HepG2 (cell line): ENCODE results near the gene HNRNPC. TPM values are rescaled to one million over a fixed set of nuclear protein-coding genes. Genes with fewer than 3 reads are reported as not detected.

Source experiments
- ATF1 ChIP-seq: IDR thresholded peaks from 2 replicates; pipeline ENCODE4 v1.6.1; 2016; ENCODE audit warnings: mild to moderate bottlenecking, control low read depth
- BCL6 ChIP-seq: IDR thresholded peaks from 2 replicates; pipeline ENCODE4 v1.6.1; 2016; ENCODE audit warnings: missing genetic modification reagents, missing compliant biosample characterization
- IKZF4 ChIP-seq: sonication (generic); formaldehyde crosslinking; IDR thresholded peaks from 2 replicates; pipeline ENCODE4 v1.5.1; 2020; ENCODE audit warnings: borderline replicate concordance, mild to moderate bottlenecking, low read depth, missing genetic modification reagents; ENCODE audit errors: not compliant biosample characterization
- KLF15 ChIP-seq: sonication (generic); formaldehyde crosslinking; IDR thresholded peaks from 2 replicates; pipeline ENCODE4 v1.8.1; 2023; ENCODE audit warnings: borderline replicate concordance, mild to moderate bottlenecking, inconsistent platforms, missing genetic modification reagents, mixed read lengths
- MXD3 ChIP-seq: IDR thresholded peaks from 2 replicates; pipeline ENCODE4 v1.6.1; 2016; ENCODE audit warnings: mild to moderate bottlenecking, missing biosample characterization, missing genetic modification reagents
- NFKBIZ ChIP-seq: IDR thresholded peaks from 2 replicates; pipeline ENCODE4 v1.6.1; 2018; ENCODE audit warnings: missing genetic modification reagents, missing compliant biosample characterization
- PHF5A ChIP-seq: IDR thresholded peaks from one replicate; pipeline ENCODE4 v1.6.1; 2018; ENCODE audit warnings: low read depth, missing genetic modification reagents; ENCODE audit not compliant: unreplicated experiment
- RFXANK ChIP-seq: IDR thresholded peaks from 2 replicates; pipeline ENCODE4 v1.6.1; 2016
- SP4 ChIP-seq: sonication (generic); formaldehyde crosslinking; IDR thresholded peaks from 2 replicates; pipeline ENCODE4 v1.8.1; 2023; ENCODE audit warnings: mild to moderate bottlenecking, missing genetic modification reagents
- TFE3 ChIP-seq: IDR thresholded peaks from 2 replicates; pipeline ENCODE4 v1.6.1; 2016
- ZGPAT ChIP-seq: IDR thresholded peaks from 2 replicates; pipeline ENCODE4 v1.6.1; 2016; ENCODE audit warnings: mild to moderate bottlenecking
- ZNF30 ChIP-seq: sonication (generic); formaldehyde crosslinking; IDR thresholded peaks from 2 replicates; pipeline ENCODE4 v1.5.0; 2020; ENCODE audit warnings: mild to moderate bottlenecking, missing genetic modification reagents
- ZSCAN22 ChIP-seq: sonication (generic); formaldehyde crosslinking; IDR thresholded peaks from 2 replicates; pipeline ENCODE4 v1.4.0; 2020; ENCODE audit warnings: mild to moderate bottlenecking, missing genetic modification reagents
- polyA plus RNA-seq, 8 experiments: library from polyadenylated mRNA; depleted of rRNA in 3 of 8; stranded (reverse) in 7 of 8; unstranded in 1 of 8; fragments of >200 nt; fragmentation: Illumina TruSeq in 4 of 8; extraction: Trizol in 4 of 8; gene quantifications; 2 replicates each; pipeline versions ENCODE4 v1.2.1 to v1.2.3, GENCODE V29; 2011 to 2016; ENCODE audit warnings: low read depth in 4 of 8, missing spikeins in 1 of 8, mixed read lengths in 1 of 8; ENCODE audit not compliant: insufficient read depth in 1 of 8
- total RNA-seq, 5 experiments: library from RNA; depleted of rRNA; stranded (reverse); fragments of >200 nt; fragmentation: Illumina TruSeq; extraction: Trizol; gene quantifications; 2 replicates each; pipeline ENCODE4 v1.2.3, GENCODE V29; 2016; ENCODE audit warnings: low read depth in 1 of 5

HNRNPC gene
- total and polyA plus RNA-seq, 2 of the 13 experiments (the other 11 are each of a cell fraction or from before 2014, with no cell fraction given) = 628 to 1,099 TPM

GRCh38 chr14:21308479-21309237 lies 39.4 kb upstream of the HNRNPC start (continued):
- TF ChIP-seq ZGPAT (peak; percentile 77; the same call in 1 of the 2 replicates), MXD3 (CRISPR knock-in tag) (peak; percentile 97; the same call in 1 of the 2 replicates), ZSCAN22 (CRISPR knock-in tag) (no peak), BCL6 (CRISPR knock-in tag) (0 out of 2 replicates have a peak, but pooled peaks have one; percentile 9), RFXANK (CRISPR knock-in tag) (no peak), KLF15 (CRISPR knock-in tag) (no peak), ATF1 (CRISPR knock-in tag) (peak; percentile 70; the same call in 1 of the 2 replicates), TFE3 (CRISPR knock-in tag) (peak; percentile 9; the same call in 1 of the 2 replicates), IKZF4 (CRISPR knock-in tag) (no peak), ZNF30 (no peak; the same call in 1 of the 2 replicates), PHF5A (CRISPR knock-in tag) (no peak), SP4 (peak; percentile 89), NFKBIZ (CRISPR knock-in tag) (no peak; the same call in 1 of the 2 replicates)
